HEK293 (cell line): ENCODE results near the gene CACNA1G.

ENCODE experiments used
- CTCF ChIA-PET: fragments of 350-600 bp; formaldehyde crosslinking; extraction: SDS; loops from one replicate; lab custom pipeline; 2021; ENCODE audit warnings: antibody characterized with exemption; lab: Yijun Ruan, JAX
- POLR2A ChIA-PET: fragments of 300-600 bp; formaldehyde crosslinking; extraction: SDS; loops from one replicate; lab custom pipeline; 2020; ENCODE audit warnings: antibody characterized with exemption, inconsistent platforms; lab: Yijun Ruan, JAX
- H3K27ac ChIP-seq: fragments of 200-500 bp; sonication (Bioruptor generic); 2 replicates; pipeline ENCODE4 v1.5.1; 2014; ENCODE audit warnings: low read depth, low read length, control low read depth, inconsistent platforms; ENCODE audit errors: extremely low read depth
- H3K36me3 ChIP-seq, 2 experiments: fragments of 200-500 bp in 1 of 2; sonication (Bioruptor generic) in 1 of 2; 1 replicate in 1 of 2; 2 replicates in 1 of 2; pipeline ENCODE4 v1.5.1; 2014 to 2017; ENCODE audit warnings: inconsistent platforms in 2 of 2, low read length in 2 of 2; ENCODE audit not compliant: control insufficient read depth in 2 of 2, insufficient read depth in 1 of 2
- H3K4me1 ChIP-seq: fragments of 200-500 bp; sonication (Bioruptor generic); 2 replicates; pipeline ENCODE4 v1.5.1; 2014; ENCODE audit warnings: mild to moderate bottlenecking, low read length, inconsistent platforms; ENCODE audit not compliant: control insufficient read depth, insufficient read depth
- H3K4me3 ChIP-seq: 2 replicates; pipeline ENCODE4 v1.5.1; 2011; ENCODE audit warnings: low read depth, mild to moderate bottlenecking, control low read depth, low read length, moderate library complexity
- H3K9me3 ChIP-seq: fragments of 200-500 bp; sonication (Bioruptor generic); 2 replicates; pipeline ENCODE4 v1.5.1; 2014; ENCODE audit warnings: low read depth, low read length, inconsistent platforms; ENCODE audit not compliant: control insufficient read depth, insufficient read depth
- HOXA7 ChIP-seq: sonication (generic); formaldehyde crosslinking; IDR thresholded peaks from 2 replicates; pipeline ENCODE4 v1.8.1; 2022; ENCODE audit warnings: missing genetic modification reagents, borderline replicate concordance
- IKZF3 ChIP-seq: fragments of 450-650 bp; IDR thresholded peaks from 2 replicates; pipeline ENCODE4 v1.5.0; 2018; ENCODE audit warnings: missing biosample characterization, mild to moderate bottlenecking, missing genetic modification characterization, moderate library complexity
- KLF9 ChIP-seq: fragments of 450-650 bp; formaldehyde crosslinking; IDR thresholded peaks from 2 replicates; pipeline ENCODE4 v1.5.1; 2016; ENCODE audit warnings: missing biosample characterization, missing genetic modification characterization, low read depth
- SCRT2 ChIP-seq: fragments of 450-650 bp; formaldehyde crosslinking; IDR thresholded peaks from 2 replicates; pipeline ENCODE4 v1.5.1; 2016; ENCODE audit warnings: missing biosample characterization, missing genetic modification characterization
- SP7 ChIP-seq: fragments of 450-650 bp; formaldehyde crosslinking; IDR thresholded peaks from 2 replicates; pipeline ENCODE4 v1.5.1; 2016; ENCODE audit warnings: missing biosample characterization, missing genetic modification characterization
- TRIM28 ChIP-seq: IDR thresholded peaks from 2 replicates; pipeline ENCODE4 v1.6.1; 2011; ENCODE audit warnings: low read length, control low read depth, borderline replicate concordance
- ZBTB21 ChIP-seq: fragments of 450-650 bp; formaldehyde crosslinking; IDR thresholded peaks from 2 replicates; pipeline ENCODE4 v1.5.1; 2017; ENCODE audit warnings: missing biosample characterization, missing genetic modification characterization
- ZIC2 ChIP-seq: fragments of 450-650 bp; formaldehyde crosslinking; IDR thresholded peaks from 2 replicates; pipeline ENCODE4 v1.5.1; 2016; ENCODE audit warnings: missing biosample characterization, missing genetic modification characterization
- ZNF19 ChIP-seq: fragments of 450-650 bp; formaldehyde crosslinking; IDR thresholded peaks from 2 replicates; pipeline ENCODE4; 2016; ENCODE audit warnings: missing biosample characterization, missing genetic modification characterization, low read depth
- ZNF510 ChIP-seq: fragments of 450-650 bp; formaldehyde crosslinking; IDR thresholded peaks from 2 replicates; pipeline ENCODE4 v1.5.1; 2018; ENCODE audit warnings: mild to moderate bottlenecking, missing genetic modification characterization, missing biosample characterization; ENCODE audit not compliant: insufficient replicate concordance
- ZNF600 ChIP-seq: fragments of 450-650 bp; formaldehyde crosslinking; IDR thresholded peaks from 2 replicates; pipeline ENCODE4 v1.5.1; 2016; ENCODE audit warnings: missing biosample characterization, missing genetic modification characterization
- ZNF664 ChIP-seq: fragments of 450-650 bp; formaldehyde crosslinking; IDR thresholded peaks from 2 replicates; pipeline ENCODE4 v1.5.1; 2016; ENCODE audit warnings: missing biosample characterization, missing genetic modification characterization
- ZNF677 ChIP-seq: fragments of 450-650 bp; IDR thresholded peaks from 2 replicates; pipeline ENCODE4 v1.5.0; 2018; ENCODE audit warnings: missing biosample characterization, mild to moderate bottlenecking, missing genetic modification characterization, moderate library complexity
- TF ChIP-seq, protein P1 (sequence below): fragments of 450-650 bp; formaldehyde crosslinking; IDR thresholded peaks from 2 replicates; pipeline ENCODE4 v1.5.1; 2016; ENCODE audit warnings: missing biosample characterization, missing genetic modification characterization, low read depth
- TF ChIP-seq, protein P2 (sequence below): IDR thresholded peaks from 2 replicates; pipeline ENCODE4 v1.6.1; 2011; ENCODE audit warnings: mild to moderate bottlenecking, low read depth, low read length, borderline replicate concordance
- TF ChIP-seq, protein P3 (sequence below): fragments of 450-650 bp; formaldehyde crosslinking; IDR thresholded peaks from 2 replicates; pipeline ENCODE4 v1.5.1; 2017; ENCODE audit warnings: missing biosample characterization, missing genetic modification characterization

Gene CACNA1G

GRCh38 chr17:50536683-50537646 is 23.6 kb upstream of the CACNA1G start:
- ChIA-PET CTCF (interaction anchor here (1.1 to 1.7 kb wide), 2 partner anchors 10 to 53 kb away, joined by 3 to 4 read pairs; partner anchors contain the start of gene SPATA20), POLR2A (no interaction called here)
- Histone ChIP-seq H3K9me3 (no peaks in the 10 kb centered on the region), H3K36me3 (no peaks in the 10 kb centered on the region), H3K4me3 (no peak overlapping the region)
- TF ChIP-seq SCRT2 (tag by site-specific recombination): 0 out of 2 replicates have a peak, but pooled peaks have one; percentile 21
- TF ChIP-seq IKZF3: no peak
- TF ChIP-seq ZNF19 (tag by site-specific recombination): no peak
- TF ChIP-seq SP7 (tag by site-specific recombination): no peak
- TF ChIP-seq, all 188 proteins: peak for 1
- Histone ChIP-seq H3K27ac (no peak overlapping the region), H3K4me1 (peaks cover 13% of the 10 kb centered on the region)

GRCh38 chr17:50537721-50538548 is 22.6 kb upstream of the CACNA1G start:
- no peaks in the 10 kb centered on the region for H3K9me3 ChIP-seq
- H3K36me3 ChIP-seq: no peaks in the 10 kb centered on the region
- H3K4me3 ChIP-seq: no peak overlapping the region
- ChIA-PET POLR2A (interaction anchor here (0.7 kb wide), 1 partner anchor 614 kb away, joined by 4 read pairs; no protein-coding TSS in a partner anchor), CTCF (interaction anchor here (1.1 to 1.7 kb wide), 2 partner anchors 9 to 54 kb away, joined by 3 to 4 read pairs; partner anchors contain the start of gene SPATA20)
- TF ChIP-seq ZNF677 (tag by site-specific recombination): no peak
- no peak for TF ChIP-seq ZNF510 (tag by site-specific recombination)
- TF ChIP-seq HOXA7: no peak
- TF ChIP-seq, protein P1, sequence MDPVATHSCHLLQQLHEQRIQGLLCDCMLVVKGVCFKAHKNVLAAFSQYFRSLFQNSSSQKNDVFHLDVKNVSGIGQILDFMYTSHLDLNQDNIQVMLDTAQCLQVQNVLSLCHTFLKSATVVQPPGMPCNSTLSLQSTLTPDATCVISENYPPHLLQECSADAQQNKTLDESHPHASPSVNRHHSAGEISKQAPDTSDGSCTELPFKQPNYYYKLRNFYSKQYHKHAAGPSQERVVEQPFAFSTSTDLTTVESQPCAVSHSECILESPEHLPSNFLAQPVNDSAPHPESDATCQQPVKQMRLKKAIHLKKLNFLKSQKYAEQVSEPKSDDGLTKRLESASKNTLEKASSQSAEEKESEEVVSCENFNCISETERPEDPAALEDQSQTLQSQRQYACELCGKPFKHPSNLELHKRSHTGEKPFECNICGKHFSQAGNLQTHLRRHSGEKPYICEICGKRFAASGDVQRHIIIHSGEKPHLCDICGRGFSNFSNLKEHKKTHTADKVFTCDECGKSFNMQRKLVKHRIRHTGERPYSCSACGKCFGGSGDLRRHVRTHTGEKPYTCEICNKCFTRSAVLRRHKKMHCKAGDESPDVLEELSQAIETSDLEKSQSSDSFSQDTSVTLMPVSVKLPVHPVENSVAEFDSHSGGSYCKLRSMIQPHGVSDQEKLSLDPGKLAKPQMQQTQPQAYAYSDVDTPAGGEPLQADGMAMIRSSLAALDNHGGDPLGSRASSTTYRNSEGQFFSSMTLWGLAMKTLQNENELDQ (tag by site-specific recombination): no peak
- no peak for TF ChIP-seq ZNF664 (tag by site-specific recombination)
- TF ChIP-seq, protein P2, sequence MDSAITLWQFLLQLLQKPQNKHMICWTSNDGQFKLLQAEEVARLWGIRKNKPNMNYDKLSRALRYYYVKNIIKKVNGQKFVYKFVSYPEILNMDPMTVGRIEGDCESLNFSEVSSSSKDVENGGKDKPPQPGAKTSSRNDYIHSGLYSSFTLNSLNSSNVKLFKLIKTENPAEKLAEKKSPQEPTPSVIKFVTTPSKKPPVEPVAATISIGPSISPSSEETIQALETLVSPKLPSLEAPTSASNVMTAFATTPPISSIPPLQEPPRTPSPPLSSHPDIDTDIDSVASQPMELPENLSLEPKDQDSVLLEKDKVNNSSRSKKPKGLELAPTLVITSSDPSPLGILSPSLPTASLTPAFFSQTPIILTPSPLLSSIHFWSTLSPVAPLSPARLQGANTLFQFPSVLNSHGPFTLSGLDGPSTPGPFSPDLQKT: no peak
- TF ChIP-seq ZNF600 (tag by site-specific recombination): no peak
- no peak for TF ChIP-seq ZBTB21 (tag by site-specific recombination)
- H3K4me1 ChIP-seq: peaks cover 16% of the 10 kb centered on the region
- H3K27ac ChIP-seq: no peak overlapping the region

DNA sequence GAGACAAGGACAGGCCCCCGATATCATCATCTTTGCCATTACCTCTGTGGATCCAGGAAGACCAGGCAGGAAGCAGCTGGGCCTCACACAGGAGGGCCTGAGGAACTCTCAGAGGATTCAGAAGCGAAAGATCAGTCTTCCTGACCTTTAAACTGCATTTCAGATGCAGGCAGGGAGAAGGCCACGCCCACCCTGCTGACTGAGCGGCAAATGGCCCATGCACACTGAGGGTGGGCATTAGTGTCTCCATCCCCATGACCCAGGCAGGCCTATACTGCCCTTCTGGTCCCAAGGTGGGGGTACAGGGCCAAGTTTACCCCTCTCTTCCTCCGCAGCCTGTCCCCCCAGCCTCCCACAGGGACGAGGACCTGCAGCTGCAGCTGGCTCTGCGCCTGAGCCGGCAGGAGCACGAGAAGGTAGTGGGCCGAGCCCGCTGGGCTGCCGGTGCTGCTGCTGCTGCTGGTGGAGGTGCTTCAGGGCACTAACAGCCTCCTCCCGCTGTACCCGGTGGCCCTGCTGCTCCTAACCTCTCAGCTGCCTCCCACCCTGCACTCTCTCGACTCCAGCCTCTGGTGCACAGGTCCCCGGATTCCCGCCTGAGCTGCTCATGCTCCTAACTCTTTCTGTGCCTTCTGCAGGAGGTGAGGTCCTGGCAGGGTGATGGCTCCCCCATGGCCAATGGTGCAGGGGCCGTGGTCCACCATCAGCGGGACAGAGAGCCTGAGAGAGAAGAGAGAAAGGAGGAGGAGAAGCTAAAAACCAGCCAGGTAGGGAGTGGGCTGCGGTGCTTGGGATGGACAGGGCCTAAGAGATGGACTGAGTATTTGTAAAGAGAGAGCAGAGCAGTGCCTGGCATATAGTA is 21.7 kb upstream of the CACNA1G start:
- Histone ChIP-seq H3K4me1 (peaks cover 9% of the 10 kb centered on the region), H3K36me3 (no peaks in the 10 kb centered on the region), H3K9me3 (no peaks in the 10 kb centered on the region), H3K4me3 (no peak overlapping the region), H3K27ac (no peak overlapping the region)
- TF ChIP-seq, protein P3, sequence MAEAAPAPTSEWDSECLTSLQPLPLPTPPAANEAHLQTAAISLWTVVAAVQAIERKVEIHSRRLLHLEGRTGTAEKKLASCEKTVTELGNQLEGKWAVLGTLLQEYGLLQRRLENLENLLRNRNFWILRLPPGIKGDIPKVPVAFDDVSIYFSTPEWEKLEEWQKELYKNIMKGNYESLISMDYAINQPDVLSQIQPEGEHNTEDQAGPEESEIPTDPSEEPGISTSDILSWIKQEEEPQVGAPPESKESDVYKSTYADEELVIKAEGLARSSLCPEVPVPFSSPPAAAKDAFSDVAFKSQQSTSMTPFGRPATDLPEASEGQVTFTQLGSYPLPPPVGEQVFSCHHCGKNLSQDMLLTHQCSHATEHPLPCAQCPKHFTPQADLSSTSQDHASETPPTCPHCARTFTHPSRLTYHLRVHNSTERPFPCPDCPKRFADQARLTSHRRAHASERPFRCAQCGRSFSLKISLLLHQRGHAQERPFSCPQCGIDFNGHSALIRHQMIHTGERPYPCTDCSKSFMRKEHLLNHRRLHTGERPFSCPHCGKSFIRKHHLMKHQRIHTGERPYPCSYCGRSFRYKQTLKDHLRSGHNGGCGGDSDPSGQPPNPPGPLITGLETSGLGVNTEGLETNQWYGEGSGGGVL (tag by site-specific recombination): peak; percentile 15; the same call in 1 of the 2 replicates
- TF ChIP-seq ZNF600 (tag by site-specific recombination) (peak; percentile 35; the same call in 1 of the 2 replicates), ZIC2 (tag by site-specific recombination) (peak; percentile 10; the same call in 1 of the 2 replicates), KLF9 (tag by site-specific recombination) (peak; percentile 71), TRIM28 (no peak)
- ChIA-PET POLR2A (interaction anchor here (0.7 kb wide), 1 partner anchor 615 kb away, joined by 4 read pairs; no protein-coding TSS in a partner anchor), CTCF (interaction anchor here (0.9 to 1.7 kb wide), 2 partner anchors 55 to 92 kb away, joined by 4 read pairs; no protein-coding TSS in a partner anchor)
